GM12865 (cell line): Measurements from ENCODE around the gene KCNK13.

Experiments
- DNase-seq: peaks from one replicate; pipeline ENCODE4 v3.0.0; 2010; ENCODE audit warnings: low read depth
- H3K4me3 ChIP-seq: 2 replicates; pipeline ENCODE4 v1.5.1; 2011; ENCODE audit warnings: mild to moderate bottlenecking, low read depth, low read length, control low read depth
- CTCF ChIP-seq: IDR thresholded peaks from 2 replicates; pipeline ENCODE4 v1.5.1; 2011; ENCODE audit warnings: low read length, control low read depth, low read depth, inconsistent platforms; ENCODE audit not compliant: insufficient read depth; ENCODE audit errors: missing control alignments

Gene KCNK13

GRCh38 chr14:90140298-90140955 is 78.6 kb downstream of the KCNK13 start:
- DNase-seq, result no peak
- TF ChIP-seq CTCF, result no peak
- no peak overlapping the region for H3K4me3 ChIP-seq

DNA sequence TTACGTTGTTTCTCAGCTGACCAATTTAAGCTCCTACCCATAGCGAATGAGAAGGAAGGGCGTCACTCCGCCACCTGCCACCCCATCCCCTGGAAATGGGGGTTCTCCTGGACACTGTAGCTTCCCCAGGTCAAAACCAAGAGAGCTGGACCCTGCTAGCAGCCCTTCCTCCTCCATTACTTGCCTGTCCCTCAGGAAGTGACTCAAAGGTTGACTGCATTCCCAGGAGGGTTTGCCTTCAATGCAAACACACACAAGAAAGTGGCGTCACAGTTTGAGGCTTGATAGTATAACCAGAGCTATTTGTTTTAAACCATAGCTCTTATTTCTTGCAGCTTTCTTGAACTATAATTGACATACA is 79.1 kb downstream of the KCNK13 start:
- DNase-seq, result no peak
- H3K4me3 ChIP-seq, result no peak overlapping the region
- TF ChIP-seq CTCF, result no peak

DNA sequence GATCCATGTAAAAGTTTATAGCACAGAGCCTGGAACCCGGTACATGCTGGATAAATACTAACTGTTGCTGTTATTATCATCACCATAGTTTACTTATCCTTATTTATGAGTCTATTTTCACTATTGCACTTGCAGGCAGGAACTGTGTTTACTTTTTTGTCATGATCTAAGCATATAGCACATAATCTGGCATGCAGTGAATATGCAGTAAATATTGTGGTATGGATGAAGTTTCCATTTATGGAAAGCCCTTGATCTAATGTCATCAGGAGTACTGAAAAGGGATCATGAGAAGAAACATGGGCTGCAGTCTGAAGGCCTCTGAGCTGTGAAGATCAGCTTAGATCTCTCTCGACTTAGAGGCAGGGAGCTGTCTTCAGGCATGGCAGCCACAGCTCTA is 91.6 kb downstream of the KCNK13 start:
- no peak for TF ChIP-seq CTCF
- DNase-seq, result no peak
- no peak overlapping the region for H3K4me3 ChIP-seq

- TF ChIP-seq CTCF, result no peak
- DNase-seq, result no peak
- no peak overlapping the region for H3K4me3 ChIP-seq
Measured at GRCh38 chr14:90154110-90154509, 92.3 kb downstream of the KCNK13 start.

DNA sequence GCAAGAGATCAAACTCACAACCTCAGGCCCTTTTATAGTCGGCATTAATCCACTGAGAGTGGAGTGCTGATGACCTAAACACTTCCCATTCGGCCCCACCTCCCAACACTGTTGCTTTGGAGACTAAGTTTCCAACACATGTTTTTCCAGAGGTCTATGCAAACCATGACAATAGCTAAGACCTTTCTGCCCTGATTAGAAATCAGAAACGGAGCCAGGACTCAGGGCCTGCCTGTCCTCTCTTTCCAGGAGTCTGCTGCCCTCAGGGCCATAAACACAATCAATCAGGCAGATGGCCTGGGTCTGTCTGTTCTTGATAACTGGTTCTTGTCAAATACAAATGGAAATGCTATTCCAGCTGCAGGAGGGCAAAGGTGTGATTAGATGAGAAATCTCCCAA is 97.4 kb downstream of the KCNK13 start:
- no peak for TF ChIP-seq CTCF
- no peak overlapping the region for H3K4me3 ChIP-seq
- DNase-seq, result no peak

DNA sequence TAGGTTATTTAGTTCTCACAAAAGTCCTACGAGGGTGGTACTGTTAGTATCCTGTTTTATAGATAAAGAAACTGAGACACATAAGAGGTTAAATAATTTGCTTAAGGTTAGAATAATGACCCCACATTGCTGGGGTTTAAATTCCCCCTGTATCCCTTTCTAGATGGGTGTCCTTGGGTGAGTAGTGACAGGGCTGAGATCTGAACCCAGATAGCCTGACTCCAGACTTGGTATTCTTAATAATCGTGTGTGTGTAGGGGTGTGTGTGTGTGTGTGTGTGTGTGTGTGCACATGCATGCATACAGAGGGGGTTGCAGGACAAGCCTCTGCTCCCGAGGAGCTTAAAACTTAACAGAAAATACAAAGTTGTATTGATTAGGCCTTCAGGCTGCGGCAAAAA is 97.9 kb downstream of the KCNK13 start:
- H3K4me3 ChIP-seq, result no peak overlapping the region
- no peak for TF ChIP-seq CTCF
- no peak for DNase-seq

GRCh38 chr14:90161129-90161528 is 99.3 kb downstream of the KCNK13 start:
- no peak for DNase-seq
- no peak overlapping the region for H3K4me3 ChIP-seq
- no peak for TF ChIP-seq CTCF
